ENCODE measurements around the gene IFT22. TPM values are rescaled to one million over a fixed set of nuclear protein-coding genes. Genes with fewer than 3 reads are reported as not detected.
"Not testable (repeated sequence)": the region's sequence is repeated elsewhere in the genome, so short reads cannot be mapped to it uniquely, and the experiment has no call there.

The IFT22 gene
- 28.9 and 32.5 TPM in 2 replicates for total RNA-seq (2014; rRNA removed; shearing (Covaris generic))
- 19.4 and 22.9 TPM in 2 replicates for polyA plus RNA-seq (2015; cell fraction: cytosol; rRNA removed)
- polyA plus RNA-seq (2015; cell fraction: nucleus; rRNA removed), result 11.6 and 12.1 TPM in 2 replicates

DNA sequence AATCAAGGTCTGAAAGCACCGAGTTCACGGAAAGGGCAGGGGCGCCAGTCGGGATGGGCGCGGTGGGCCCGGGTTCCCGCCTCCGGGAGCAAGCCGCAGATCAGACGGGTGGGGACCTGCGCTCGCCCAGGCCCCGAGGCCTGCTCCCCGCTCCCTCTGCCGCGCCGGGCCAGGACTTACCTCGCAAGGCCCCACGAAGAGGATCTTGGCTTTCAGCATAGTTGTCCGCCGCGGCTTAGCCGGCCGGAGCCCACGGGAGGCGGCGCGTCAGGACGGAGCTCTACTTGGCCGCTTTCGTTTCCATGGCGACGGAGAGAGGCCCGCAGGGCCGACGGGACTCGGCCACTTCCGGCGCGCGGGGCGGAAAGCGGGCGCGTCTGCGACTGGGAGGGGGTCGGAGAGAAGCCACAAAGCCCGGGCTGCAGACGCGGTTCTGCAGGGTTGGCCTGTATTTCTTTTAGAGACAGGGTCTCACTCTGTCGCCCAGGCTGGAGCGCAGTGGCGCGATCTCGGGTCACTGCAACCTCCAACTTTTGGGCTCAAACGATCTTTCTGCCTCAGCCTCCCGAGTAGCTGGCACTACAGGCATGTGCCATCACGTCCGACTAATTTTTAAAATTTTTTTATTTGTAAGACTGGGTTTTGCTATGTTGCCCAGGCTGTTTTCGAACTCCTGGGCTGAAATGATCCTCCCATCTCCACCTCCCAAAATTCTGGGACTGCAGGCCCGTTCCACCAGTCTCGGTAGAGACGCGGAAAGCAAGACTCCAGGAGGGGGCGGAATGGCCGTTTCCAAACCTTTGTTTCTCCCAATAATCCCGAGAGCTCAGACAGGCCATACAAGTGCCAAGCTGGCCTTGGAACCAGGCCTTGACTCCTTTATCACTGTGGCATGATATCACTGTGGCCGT, at the start of gene IFT22:
Gene IFT22 (minus strand): TSS at position 322 of the 911 bp plus-strand sequence. CDS start 103 bp downstream, at position 219.
- peak; percentile 95 for DNase-seq (ENCODE audit: low read depth, low spot score)
- in situ Hi-C loops (cut with HindIII; ENCODE audit: low pct_unique_long_range_greater_than_20kb, low sequenced_read_pairs), result no loop called here

DNA sequence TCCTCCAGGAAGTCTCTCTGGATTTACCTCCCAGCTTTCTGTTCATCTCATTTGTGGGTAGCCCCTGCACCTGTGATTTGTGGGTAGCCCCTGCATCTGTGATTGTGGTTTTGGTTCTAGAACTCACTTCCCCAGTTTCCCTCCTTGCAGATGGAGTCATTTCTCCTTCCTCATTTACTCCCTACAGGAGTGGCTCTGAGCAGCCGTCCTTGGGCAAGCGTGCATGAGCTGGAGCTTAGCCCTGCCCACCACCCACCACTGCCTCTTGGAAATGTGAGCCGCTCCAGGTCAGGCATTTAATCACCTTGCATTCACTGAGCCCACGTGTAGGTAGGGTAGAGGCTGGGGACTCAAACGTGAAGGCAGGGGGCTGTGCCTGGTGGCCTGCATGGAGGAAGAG, 49.2 kb upstream of the IFT22 start:
- no peak for DNase-seq (ENCODE audit: low read depth, low spot score)
- in situ Hi-C loops (cut with HindIII; ENCODE audit: low pct_unique_long_range_greater_than_20kb, low sequenced_read_pairs), result no loop called here

DNA sequence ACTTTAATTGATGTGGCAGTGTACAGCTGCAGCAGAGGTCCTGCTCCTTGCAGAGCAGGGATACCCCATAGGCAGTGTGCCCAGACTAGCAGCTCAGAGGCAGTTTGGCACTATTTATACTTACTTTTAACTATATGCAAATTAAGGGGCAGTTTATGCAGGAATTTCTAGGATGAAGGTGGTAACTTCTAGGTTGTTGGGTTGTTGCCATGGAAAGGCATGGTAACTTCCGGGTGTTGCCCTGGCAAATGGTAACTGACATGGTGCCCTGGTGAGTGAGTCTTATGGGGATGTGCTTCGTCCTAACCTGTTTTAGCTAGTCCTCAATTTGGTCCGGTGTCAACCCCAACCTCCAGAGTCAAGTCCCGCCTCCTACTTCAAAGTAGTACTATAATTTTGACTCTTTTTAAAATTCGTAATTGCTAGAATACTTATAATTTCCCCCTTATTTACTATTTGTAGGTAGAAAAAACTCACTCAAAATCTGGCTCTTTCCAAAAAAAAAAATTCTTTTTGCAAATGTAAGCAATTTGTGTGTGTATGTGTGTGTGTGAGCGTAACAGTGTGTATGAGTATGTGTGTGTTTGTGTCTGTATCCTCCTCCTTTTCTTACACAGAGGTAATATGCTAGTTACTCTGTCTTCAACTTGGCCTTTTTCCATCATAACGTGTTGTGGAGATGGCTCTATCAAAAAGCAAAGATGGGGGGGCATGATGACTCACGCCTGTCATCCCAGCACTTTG, 47.0 kb upstream of the IFT22 start:
- no peak for DNase-seq (ENCODE audit: low read depth, low spot score)
- in situ Hi-C loops (cut with HindIII; ENCODE audit: low pct_unique_long_range_greater_than_20kb, low sequenced_read_pairs), result no loop called here

DNA sequence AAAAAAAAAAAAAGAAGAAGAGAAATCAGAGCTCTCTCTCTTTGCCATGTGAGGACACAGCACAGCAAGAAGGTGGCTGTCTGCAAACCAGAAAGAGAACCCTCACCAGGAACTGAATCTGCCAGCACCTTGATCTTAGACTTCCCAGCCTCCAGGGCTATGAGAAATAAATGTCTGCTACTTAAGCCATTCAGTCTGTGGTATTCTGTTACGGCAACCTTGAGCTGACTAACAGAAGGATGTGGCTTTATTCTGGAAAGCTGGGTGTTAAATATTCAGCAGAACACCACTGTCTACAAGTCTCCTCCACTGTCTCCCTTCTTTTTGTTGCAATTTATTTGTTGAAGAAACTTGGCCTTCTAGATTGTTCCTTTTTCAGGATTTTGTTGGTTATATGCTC, 46.1 kb upstream of the IFT22 start:
- in situ Hi-C loops (cut with HindIII; ENCODE audit: low pct_unique_long_range_greater_than_20kb, low sequenced_read_pairs), result no loop called here
- no peak for DNase-seq (ENCODE audit: low read depth, low spot score)

DNA sequence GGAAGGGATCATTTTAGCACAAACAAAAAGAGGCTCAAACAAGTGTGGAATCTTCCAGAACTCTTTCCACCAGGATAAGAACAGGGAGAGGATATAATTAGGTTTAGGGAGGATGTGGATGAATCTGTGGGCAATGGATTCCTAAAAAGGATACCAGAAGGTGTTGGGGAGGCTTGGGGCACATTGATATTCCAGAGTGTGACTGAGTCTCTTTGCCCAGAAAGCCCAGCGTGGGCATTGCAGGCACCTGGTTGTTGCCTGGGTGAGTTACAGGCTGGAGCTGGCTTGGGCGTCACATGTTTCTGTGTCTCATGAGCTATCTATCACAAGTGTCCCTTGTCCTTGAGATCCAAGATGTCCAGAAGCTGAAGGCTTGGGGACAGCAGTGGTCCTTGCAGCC, 44.3 kb upstream of the IFT22 start:
- no peak for DNase-seq (ENCODE audit: low read depth, low spot score)
- in situ Hi-C loops (cut with HindIII; ENCODE audit: low pct_unique_long_range_greater_than_20kb, low sequenced_read_pairs), result no loop called here

DNA sequence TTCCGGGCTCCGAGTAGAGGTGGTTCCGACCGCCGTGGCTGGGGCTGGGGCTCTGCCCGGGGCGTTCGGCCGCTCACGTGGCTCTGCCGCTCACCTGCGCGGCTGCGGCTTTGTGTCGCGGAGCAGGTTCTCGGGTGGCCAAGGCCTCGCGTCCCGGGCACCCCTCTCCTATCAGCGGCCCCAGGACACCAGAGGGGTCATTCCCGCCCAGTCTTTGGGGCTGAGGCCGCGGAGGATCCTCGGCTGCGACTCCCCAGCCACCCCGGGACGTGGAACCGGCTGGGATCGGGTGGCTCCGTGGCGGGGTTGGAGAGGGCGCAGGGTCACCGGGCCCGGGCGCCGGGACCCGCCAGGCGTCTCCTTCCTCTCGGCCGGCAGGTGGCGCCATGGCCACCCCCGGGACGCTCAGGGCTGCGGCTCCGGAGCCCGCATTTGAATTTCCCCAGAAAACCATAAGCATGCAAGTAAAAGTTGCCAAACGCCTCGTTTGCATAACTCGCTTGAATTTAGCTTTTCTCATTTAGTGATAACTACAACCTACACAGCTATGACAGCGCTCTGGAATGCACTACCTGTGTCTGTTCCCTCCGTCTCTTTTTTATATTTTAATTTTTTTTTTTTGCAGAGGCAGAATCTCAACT, 42.2 kb upstream of the IFT22 start:
- peak; percentile 75 for DNase-seq (ENCODE audit: low read depth, low spot score)
- in situ Hi-C loops (cut with HindIII; ENCODE audit: low pct_unique_long_range_greater_than_20kb, low sequenced_read_pairs), result no loop called here

DNA sequence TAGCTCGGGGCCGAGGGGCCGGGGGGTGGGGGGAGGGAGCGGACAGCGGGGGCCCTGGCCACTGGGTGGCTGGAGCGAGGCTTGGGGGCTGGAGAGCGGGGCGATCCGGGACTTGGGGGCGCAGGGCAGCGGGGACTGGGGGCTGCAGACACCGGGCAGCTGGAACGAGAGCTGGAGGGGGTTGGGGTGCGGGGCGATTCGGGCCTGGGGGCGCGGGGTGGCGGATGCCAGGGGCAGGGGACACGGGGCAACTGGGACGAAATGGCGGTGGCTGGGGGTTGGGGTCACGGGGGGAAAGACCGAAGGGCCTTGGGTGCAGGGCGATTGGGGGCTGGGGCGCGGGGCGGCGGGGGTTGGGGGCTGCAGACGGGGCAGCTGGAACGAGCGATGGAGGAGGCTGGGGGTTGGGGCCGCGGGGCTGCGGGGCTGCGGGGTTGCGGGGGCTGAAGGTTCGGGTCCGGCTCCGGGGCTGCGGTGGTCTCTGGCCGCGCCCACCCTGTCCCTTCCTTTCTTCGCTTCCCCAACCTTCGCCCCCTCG, 41.7 kb upstream of the IFT22 start:
- DNase-seq (ENCODE audit: low read depth, low spot score), result no peak
- in situ Hi-C loops (cut with HindIII; ENCODE audit: low pct_unique_long_range_greater_than_20kb, low sequenced_read_pairs), result no loop called here

DNA sequence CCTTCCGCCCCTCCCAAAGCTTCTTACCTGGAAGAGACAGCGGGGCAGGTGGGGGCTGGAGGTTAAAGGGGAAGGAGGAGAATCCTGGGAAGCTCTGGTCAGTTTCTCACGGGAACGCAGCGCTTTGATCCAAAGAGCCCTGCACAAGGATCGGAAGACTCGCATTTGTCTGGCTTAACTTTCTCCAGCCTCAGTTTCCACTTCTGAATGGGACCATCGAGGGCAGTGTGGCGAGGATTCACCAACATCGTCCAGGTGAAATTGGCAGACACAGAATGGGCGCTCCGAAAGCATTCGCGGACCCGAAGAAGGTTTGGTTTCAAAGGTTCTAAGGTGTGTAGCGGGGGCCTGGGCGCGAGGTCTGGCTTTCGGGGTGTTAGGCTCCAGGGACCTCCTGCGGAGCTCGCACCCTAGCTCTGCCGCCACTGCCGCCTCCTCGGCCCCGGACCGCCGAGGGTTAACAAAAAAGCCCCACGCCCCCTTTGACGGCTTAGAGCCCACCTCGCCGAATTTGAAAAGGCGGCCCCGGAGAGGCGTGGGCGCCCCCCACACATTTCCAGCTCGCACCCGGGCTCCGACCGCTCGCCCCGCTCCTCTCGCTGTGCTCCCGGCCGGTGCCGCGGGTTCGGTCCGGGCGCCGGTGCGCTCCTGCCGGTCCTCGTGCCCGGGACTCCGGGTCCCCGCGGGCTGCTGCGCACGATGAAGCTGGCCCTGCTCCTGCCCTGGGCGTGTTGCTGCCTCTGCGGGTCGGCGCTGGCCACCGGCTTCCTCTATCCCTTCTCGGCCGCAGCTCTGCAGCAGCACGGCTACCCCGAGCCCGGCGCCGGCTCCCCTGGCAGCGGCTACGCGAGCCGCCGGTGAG, 41.0 kb upstream of the IFT22 start, which contains the start of gene COL26A1:
Gene COL26A1 (plus strand): TSS at position 542 of the 862 bp plus-strand sequence. CDS start 158 bp downstream, at position 700.
- in situ Hi-C loops (cut with HindIII; ENCODE audit: low pct_unique_long_range_greater_than_20kb, low sequenced_read_pairs), result no loop called here
- no peak for DNase-seq (ENCODE audit: low read depth, low spot score)

DNA sequence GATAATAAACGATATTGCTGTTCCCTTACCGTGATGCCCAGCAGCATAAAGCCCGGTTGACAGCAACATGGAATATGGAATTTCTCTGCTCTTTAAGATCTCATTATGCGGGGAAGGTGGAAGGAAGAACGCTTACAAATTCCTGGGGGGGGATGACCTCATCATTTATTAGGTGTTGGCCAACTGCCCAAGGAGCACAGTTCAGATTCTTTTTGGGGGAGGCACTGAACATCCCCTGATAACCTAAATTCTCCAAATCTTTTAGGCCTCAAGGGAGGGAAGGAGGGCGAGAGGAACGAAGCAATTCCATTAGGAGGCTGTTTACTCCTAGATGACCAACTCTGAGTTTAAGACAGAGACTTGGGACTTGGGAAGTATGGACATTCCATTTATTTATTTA, 35.8 kb upstream of the IFT22 start:
- in situ Hi-C loops (cut with HindIII; ENCODE audit: low pct_unique_long_range_greater_than_20kb, low sequenced_read_pairs), result no loop called here
- no peak for DNase-seq (ENCODE audit: low read depth, low spot score)

DNA sequence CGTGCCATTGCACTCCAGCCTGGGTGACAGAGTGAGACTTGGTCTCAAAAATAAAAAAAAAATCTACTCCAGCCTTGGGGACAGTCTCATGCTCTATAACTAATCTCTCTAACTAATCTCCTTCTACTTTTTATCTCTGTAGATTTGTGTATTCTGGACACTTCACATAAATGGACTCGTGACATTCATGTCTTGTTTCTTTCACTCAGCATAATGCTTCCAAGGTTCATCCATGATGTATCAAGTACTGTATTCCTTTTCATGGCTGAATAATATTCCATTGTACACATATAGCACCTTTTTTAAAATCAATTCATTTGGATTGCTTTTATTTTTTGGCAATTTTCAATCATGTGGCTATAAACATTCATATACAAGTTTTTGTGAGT, 31.3 kb upstream of the IFT22 start:
- in situ Hi-C loops (cut with HindIII; ENCODE audit: low pct_unique_long_range_greater_than_20kb, low sequenced_read_pairs), result no loop called here
- DNase-seq (ENCODE audit: low read depth, low spot score), result no peak

DNA sequence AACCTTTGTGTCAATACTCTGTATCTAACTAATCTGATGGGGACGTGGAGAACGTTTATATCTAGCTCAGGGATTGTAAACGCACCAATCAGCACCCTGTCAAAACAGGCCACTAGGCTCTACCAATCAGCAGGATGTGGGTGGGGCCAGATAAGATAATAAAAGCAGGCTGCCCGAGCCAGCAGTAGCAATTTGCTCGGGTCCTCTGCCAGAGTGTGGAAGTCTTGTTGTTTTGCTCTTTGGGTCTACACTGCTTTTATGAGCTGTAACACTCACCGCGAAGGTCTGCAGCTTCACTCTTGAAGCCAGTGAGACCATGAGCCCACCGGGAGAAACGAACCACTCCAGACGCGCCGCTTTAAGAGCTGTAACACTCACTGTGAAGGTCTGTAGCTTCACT, 27.7 kb upstream of the IFT22 start:
- DNase-seq (ENCODE audit: low read depth, low spot score); in situ Hi-C loops (cut with HindIII; ENCODE audit: low pct_unique_long_range_greater_than_20kb, low sequenced_read_pairs): not testable (repeated sequence)

DNA sequence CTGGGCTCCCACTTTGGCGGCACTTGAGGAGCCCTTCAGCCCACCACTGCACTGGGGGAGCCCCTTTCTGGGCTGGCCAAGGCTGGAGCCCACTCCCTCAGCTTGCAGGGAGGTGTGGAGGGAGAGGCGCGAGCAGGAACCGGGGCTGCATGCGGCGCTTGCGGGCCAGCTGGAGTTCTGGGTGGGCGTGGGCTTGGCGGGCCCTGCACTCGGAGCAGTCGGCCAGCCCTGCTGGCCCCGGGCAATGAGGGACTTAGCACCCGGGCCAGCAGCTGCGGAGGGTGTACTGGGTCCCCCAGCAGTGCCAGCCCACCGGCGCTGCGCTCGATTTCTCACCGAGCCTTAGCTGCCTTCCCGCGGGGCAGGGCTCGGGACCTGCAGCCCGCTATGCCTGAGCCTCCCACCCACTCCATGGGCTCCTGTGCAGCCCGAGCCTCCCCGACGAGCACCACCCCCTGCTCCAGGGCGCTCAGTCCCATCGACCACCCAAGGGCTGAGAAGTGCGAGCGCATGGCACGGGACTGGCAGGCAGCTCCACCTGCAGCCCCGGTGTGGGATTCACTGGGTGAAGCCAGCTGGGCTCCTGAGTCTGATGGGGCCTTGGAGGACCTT, 26.9 kb upstream of the IFT22 start:
- in situ Hi-C loops (cut with HindIII; ENCODE audit: low pct_unique_long_range_greater_than_20kb, low sequenced_read_pairs); DNase-seq (ENCODE audit: low read depth, low spot score): not testable (repeated sequence)

DNA sequence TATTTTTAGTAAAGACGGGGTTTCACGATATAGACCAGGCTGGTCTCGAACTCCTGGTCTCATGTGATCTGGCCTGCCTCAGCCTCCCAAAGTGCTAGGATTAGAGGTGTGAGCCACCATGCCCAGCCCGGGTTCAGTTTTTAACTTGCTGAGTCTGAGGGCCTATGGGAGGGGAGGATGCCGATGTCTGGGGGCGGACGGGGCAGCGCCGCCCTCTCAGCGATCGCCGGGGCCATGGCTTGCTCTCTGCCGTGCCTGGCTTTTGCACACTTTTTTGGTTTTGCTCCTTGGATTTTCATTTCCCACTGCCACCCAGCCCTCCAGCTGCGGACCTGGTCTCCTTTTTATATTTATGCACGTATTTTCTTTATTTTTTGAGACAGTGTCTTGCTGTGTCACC, 25.9 kb upstream of the IFT22 start:
- in situ Hi-C loops (cut with HindIII; ENCODE audit: low pct_unique_long_range_greater_than_20kb, low sequenced_read_pairs), result no loop called here
- no peak for DNase-seq (ENCODE audit: low read depth, low spot score)

DNA sequence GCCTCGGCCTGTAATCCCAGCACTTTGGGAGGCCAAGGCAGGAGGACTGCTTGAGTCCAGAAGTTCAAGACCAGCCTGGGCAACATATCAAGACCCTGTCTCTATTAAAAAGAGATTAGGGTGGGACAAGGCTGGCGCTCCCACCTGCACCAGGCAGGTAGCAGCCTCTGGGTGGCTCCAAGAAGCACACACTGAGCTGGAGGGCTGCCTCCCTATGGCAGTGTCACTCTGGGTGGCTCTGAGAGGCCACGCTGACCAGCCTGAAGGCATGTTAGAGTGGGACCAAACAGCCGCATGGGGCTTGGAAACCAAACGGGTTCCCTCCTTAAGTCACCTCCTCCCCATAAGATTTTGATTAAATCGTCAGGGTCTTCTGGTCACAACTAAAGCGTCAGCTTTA, 21.3 kb upstream of the IFT22 start:
- DNase-seq (ENCODE audit: low read depth, low spot score), result no peak
- in situ Hi-C loops (cut with HindIII; ENCODE audit: low pct_unique_long_range_greater_than_20kb, low sequenced_read_pairs), result no loop called here

DNA sequence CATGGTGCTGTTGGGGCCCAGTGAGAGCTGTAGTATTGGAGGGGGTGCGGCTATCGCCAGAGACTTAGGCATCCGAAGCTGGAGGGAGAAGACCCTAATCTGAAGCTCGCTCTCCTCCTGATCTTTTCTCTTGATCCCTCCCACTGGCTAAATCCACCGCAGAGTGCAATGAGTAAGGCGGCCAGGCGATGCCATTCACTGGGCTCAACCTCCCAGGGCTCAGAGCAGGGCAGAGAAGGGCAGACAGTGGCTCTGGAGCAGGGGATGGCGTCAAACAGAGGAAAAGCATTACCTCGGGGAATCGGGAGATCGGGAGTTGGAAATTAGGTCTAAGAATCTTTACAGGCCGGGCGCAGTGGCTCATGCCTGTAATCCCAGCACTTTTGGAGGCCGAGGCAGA, 18.8 kb upstream of the IFT22 start:
- no peak for DNase-seq (ENCODE audit: low read depth, low spot score)
- in situ Hi-C loops (cut with HindIII; ENCODE audit: low pct_unique_long_range_greater_than_20kb, low sequenced_read_pairs), result no loop called here

DNA sequence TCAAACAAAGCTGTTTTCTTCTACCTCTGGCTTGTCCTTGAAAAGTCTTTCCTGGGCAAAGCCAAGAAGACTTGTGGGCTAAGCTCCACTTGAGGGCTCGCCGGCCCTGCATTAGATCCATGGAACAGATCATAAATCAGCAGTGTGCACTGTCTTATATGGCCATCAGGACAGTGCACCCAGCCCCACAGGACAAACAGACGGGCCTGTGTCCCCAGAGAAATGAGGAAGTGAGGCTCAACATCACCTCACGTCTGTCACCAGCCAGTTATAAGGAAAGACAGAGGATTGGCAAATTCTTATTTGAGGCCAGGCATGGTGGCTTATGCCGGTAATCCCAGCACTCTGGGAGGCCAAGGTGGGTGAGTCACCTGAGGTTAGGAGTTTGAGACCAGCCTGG, 12.3 kb upstream of the IFT22 start:
- in situ Hi-C loops (cut with HindIII; ENCODE audit: low pct_unique_long_range_greater_than_20kb, low sequenced_read_pairs), result no loop called here
- DNase-seq (ENCODE audit: low read depth, low spot score), result no peak

DNA sequence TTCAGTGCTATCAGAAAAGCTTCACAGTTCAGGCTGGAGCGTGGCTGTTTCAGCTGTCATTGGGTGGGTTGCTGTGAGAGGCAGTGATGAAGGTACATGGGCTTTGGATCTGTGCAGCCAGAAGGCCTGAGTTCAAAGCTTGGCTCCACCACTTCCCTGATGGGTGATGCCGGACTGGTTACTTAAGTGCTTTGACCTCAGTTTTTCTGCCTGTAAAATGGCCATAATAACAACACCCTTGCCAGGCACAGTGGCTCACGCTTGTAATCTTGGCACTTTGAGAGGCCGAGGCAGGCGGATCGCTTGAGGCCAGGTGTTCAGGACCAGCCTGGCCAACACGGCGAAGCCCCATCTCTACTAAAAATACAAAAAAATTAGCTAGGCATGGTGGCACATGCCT, 10.4 kb upstream of the IFT22 start:
- in situ Hi-C loops (cut with HindIII; ENCODE audit: low pct_unique_long_range_greater_than_20kb, low sequenced_read_pairs), result no loop called here
- no peak for DNase-seq (ENCODE audit: low read depth, low spot score)
